ENCODE results near the gene TKTL1.

TKTL1 gene

GRCh38 chrX:154348114-154348531, 52.5 kb downstream of the TKTL1 start:
- no peak for DNase-seq

- DNase-seq: no peak
Measured at GRCh38 chrX:154348646-154349358, 53.2 kb downstream of the TKTL1 start.

- DNase-seq: no peak
Measured at GRCh38 chrX:154349359-154349935, 53.9 kb downstream of the TKTL1 start.

- DNase-seq: no peak
Measured at GRCh38 chrX:154349979-154350378, 54.4 kb downstream of the TKTL1 start.

GRCh38 chrX:154350429-154351182, 55.0 kb downstream of the TKTL1 start:
- no peak for DNase-seq

- no peak for DNase-seq
Measured at GRCh38 chrX:154351183-154352011, 55.8 kb downstream of the TKTL1 start.

GRCh38 chrX:154352012-154352401, 56.4 kb downstream of the TKTL1 start:
- DNase-seq: no peak

- no peak for DNase-seq
Measured at GRCh38 chrX:154352466-154352865, 56.9 kb downstream of the TKTL1 start.

- DNase-seq: no peak
Measured at GRCh38 chrX:154353172-154353843, 57.7 kb downstream of the TKTL1 start.

GRCh38 chrX:154354013-154354412, 58.4 kb downstream of the TKTL1 start:
- no peak for DNase-seq

GRCh38 chrX:154354516-154354915, 58.9 kb downstream of the TKTL1 start:
- no peak for DNase-seq

GRCh38 chrX:154355094-154355775, 59.6 kb downstream of the TKTL1 start:
- DNase-seq: peak in 1 of 3 experiments; percentile 22

- no peak for DNase-seq
Measured at GRCh38 chrX:154355776-154356140, 60.2 kb downstream of the TKTL1 start.

GRCh38 chrX:154356596-154356995, 61.0 kb downstream of the TKTL1 start:
- DNase-seq: no peak

- no peak for DNase-seq
Measured at GRCh38 chrX:154357205-154357604, 61.6 kb downstream of the TKTL1 start.

- DNase-seq: no peak
Measured at GRCh38 chrX:154358011-154358410, 62.4 kb downstream of the TKTL1 start.

- DNase-seq: no peak
Measured at GRCh38 chrX:154358829-154359228, 63.2 kb downstream of the TKTL1 start.

GRCh38 chrX:154359362-154360154, 64.0 kb downstream of the TKTL1 start:
- DNase-seq: no peak

- no peak for DNase-seq
Measured at GRCh38 chrX:154360155-154360713, 64.6 kb downstream of the TKTL1 start.

- DNase-seq: no peak
Measured at GRCh38 chrX:154362085-154362742, 66.6 kb downstream of the TKTL1 start.

Measured in NCI-H1417 (cell line).